SK-N-SH treated with all-trans-retinoic acid at 6 μM for 48 hours (cell line): ENCODE results near the gene HS1BP3.

Source experiments
- ATAC-seq: fragments of 200-7000 bp; cut with Tn5 transposase; 3 replicates; pipeline ENCODE4 v1.9.1; 2020; ENCODE audit warnings: mild to moderate bottlenecking, moderate library complexity
- ARNTL ChIP-seq: fragments of 450-650 bp; formaldehyde crosslinking; IDR thresholded peaks from 2 replicates; pipeline ENCODE4 v1.5.0; 2020; ENCODE audit warnings: low read depth, mild to moderate bottlenecking, moderate library complexity, borderline replicate concordance
- BACH2 ChIP-seq: fragments of 250-450 bp; sonication (Bioruptor Pico); IDR thresholded peaks from 2 replicates; pipeline ENCODE4 v1.9.0; 2021; ENCODE audit warnings: mild to moderate bottlenecking, borderline replicate concordance
- CSDC2 ChIP-seq: fragments of 250-450 bp; sonication (Bioruptor Pico); IDR thresholded peaks from 2 replicates; pipeline ENCODE4 v1.5.0; 2020; ENCODE audit warnings: mild to moderate bottlenecking, moderate library complexity
- ESRRG ChIP-seq: fragments of 250-450 bp; sonication (Bioruptor Pico); IDR thresholded peaks from 2 replicates; pipeline ENCODE4 v1.6.1; 2021; ENCODE audit warnings: mild to moderate bottlenecking
- GLIS3 ChIP-seq: fragments of 250-450 bp; sonication (Bioruptor Pico); IDR thresholded peaks from 2 replicates; pipeline ENCODE4 v1.5.0; 2020; ENCODE audit warnings: mild to moderate bottlenecking, moderate library complexity
- ISL1 ChIP-seq: fragments of 250-450 bp; sonication (Bioruptor Pico); IDR thresholded peaks from 2 replicates; pipeline ENCODE4 v2.1.2; 2022; ENCODE audit warnings: mild to moderate bottlenecking, moderate library complexity
- OSR1 ChIP-seq: fragments of 250-450 bp; sonication (Bioruptor Pico); IDR thresholded peaks from 2 replicates; pipeline ENCODE4 v1.8.0; 2022; ENCODE audit warnings: moderate library complexity, mild to moderate bottlenecking, inconsistent platforms
- PPARA ChIP-seq: fragments of 250-450 bp; sonication (Bioruptor Pico); IDR thresholded peaks from 2 replicates; pipeline ENCODE4 v1.5.0; 2020; ENCODE audit warnings: mild to moderate bottlenecking, borderline replicate concordance
- RARB ChIP-seq: fragments of 250-450 bp; sonication (Bioruptor Pico); IDR thresholded peaks from 2 replicates; pipeline ENCODE4 v1.8.0; 2021; ENCODE audit warnings: mild to moderate bottlenecking, moderate library complexity
- SNAI2 ChIP-seq: fragments of 250-450 bp; sonication (Bioruptor Pico); IDR thresholded peaks from 2 replicates; pipeline ENCODE4 v1.5.0; 2020; ENCODE audit warnings: mild to moderate bottlenecking, moderate library complexity
- TCF4 ChIP-seq: fragments of 250-450 bp; sonication (Bioruptor Pico); IDR thresholded peaks from 2 replicates; pipeline ENCODE4 v1.8.0; 2021; ENCODE audit warnings: mild to moderate bottlenecking, moderate library complexity, borderline replicate concordance
- TOX ChIP-seq: fragments of 250-450 bp; sonication (Bioruptor Pico); IDR thresholded peaks from 2 replicates; pipeline ENCODE4 v1.8.0; 2021; ENCODE audit warnings: mild to moderate bottlenecking, moderate library complexity, borderline replicate concordance
- ZC3H10 ChIP-seq: fragments of 250-450 bp; sonication (Bioruptor Pico); IDR thresholded peaks from 2 replicates; pipeline ENCODE4 v1.5.1; 2021; ENCODE audit warnings: mild to moderate bottlenecking, moderate library complexity
- ZFP30 ChIP-seq: fragments of 450-650 bp; formaldehyde crosslinking; IDR thresholded peaks from 2 replicates; pipeline ENCODE4 v1.5.0; 2022; ENCODE audit warnings: mild to moderate bottlenecking, moderate library complexity
- ZNF565 ChIP-seq: fragments of 450-650 bp; formaldehyde crosslinking; conservative IDR thresholded peaks from 2 replicates; pipeline ENCODE4 v1.5.0; 2020; ENCODE audit warnings: low read depth, mild to moderate bottlenecking, moderate library complexity
- ZNF70 ChIP-seq: fragments of 450-650 bp; formaldehyde crosslinking; IDR thresholded peaks from 2 replicates; pipeline ENCODE4 v1.5.0; 2020; ENCODE audit warnings: mild to moderate bottlenecking, moderate library complexity
- ZNF8 ChIP-seq: fragments of 450-650 bp; formaldehyde crosslinking; IDR thresholded peaks from 2 replicates; pipeline ENCODE4 v1.5.0; 2020; ENCODE audit warnings: mild to moderate bottlenecking, moderate library complexity
- TF ChIP-seq, protein P1 (sequence below): fragments of 250-450 bp; sonication (Bioruptor Pico); IDR thresholded peaks from 2 replicates; pipeline ENCODE4 v1.8.0; 2021; ENCODE audit warnings: low read depth, mild to moderate bottlenecking, moderate library complexity, borderline replicate concordance
- TF ChIP-seq, protein P2 (sequence below): fragments of 250-450 bp; sonication (Bioruptor Pico); IDR thresholded peaks from 2 replicates; pipeline ENCODE4 v1.5.0; 2020; ENCODE audit warnings: mild to moderate bottlenecking, moderate library complexity
- TF ChIP-seq, protein P3 (sequence below): fragments of 250-450 bp; sonication (Bioruptor Pico); IDR thresholded peaks from 2 replicates; pipeline ENCODE4 v1.5.1; 2020; ENCODE audit warnings: low read depth, mild to moderate bottlenecking, moderate library complexity
- TF ChIP-seq, protein P4 (sequence below): fragments of 250-450 bp; sonication (Bioruptor Pico); IDR thresholded peaks from 2 replicates; pipeline ENCODE4 v1.8.0; 2020; ENCODE audit warnings: mild to moderate bottlenecking, moderate library complexity, borderline replicate concordance

HS1BP3 gene

DNA sequence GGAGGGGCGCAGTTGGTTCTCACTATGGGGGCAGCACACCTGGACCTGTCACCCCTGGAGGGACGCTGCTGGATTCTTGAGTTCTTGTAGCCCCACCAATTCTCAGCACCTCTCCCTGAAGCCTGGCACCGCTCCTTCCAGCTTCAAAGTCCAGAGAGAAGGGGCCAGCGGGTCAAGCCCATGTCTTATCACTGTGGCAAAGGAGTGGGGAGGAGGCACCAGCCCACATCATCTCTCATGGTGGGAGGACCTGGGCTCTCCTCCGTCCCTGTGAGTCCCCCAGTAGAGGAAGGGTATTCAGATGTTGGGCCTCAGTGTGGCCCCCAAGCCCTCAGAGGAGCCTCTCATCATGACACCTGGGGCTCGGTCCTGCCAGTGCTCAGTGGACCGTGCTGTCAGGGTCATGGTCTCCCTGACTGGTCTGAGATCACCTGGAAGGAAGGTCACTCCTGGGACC lies 67.4 kb downstream of the HS1BP3 start (continued):
- TF ChIP-seq ARNTL (CRISPR knock-in tag) (no peak), BACH2 (no peak), ZC3H10 (no peak), TCF4 (CRISPR knock-in tag) (no peak)
- TF ChIP-seq, protein P1, sequence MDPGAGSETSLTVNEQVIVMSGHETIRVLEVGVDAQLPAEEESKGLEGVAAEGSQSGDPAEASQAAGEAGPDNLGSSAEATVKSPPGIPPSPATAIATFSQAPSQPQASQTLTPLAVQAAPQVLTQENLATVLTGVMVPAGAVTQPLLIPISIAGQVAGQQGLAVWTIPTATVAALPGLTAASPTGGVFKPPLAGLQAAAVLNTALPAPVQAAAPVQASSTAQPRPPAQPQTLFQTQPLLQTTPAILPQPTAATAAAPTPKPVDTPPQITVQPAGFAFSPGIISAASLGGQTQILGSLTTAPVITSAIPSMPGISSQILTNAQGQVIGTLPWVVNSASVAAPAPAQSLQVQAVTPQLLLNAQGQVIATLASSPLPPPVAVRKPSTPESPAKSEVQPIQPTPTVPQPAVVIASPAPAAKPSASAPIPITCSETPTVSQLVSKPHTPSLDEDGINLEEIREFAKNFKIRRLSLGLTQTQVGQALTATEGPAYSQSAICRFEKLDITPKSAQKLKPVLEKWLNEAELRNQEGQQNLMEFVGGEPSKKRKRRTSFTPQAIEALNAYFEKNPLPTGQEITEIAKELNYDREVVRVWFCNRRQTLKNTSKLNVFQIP (CRISPR knock-in tag), result no peak

DNA sequence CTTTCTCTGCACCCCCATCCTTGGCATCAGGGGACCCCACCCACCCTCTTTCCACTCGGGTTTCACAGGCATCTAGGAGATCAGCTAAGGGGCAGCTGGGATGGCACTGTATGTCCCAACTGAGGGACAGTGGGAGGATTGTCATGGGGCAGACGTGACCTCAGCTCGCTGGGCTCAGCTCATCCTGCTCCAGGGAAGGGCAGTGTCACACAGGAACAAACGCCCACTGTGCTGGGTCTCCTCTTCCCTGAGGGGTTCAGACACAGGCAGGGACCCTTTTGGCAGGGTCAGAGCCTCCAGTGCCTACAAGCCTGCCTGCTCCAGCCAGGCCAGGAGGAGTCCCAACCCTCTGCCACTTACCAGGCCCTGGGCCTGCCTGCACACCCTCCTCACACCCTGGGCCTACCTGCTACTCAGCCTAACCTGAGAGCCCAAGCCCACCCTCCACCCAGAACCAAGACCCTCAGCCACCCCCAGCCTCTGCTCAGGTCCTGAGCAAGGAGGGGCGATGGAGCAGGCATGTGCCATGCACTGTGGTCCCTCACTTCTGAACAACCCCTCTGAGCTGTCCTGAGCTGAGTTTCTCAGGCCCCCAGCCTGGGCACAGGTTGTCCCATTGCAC lies 68.2 kb downstream of the HS1BP3 start:
- TF ChIP-seq ZFP30 (CRISPR knock-in tag) (no peak), ISL1 (CRISPR knock-in tag) (no peak), ZNF70 (CRISPR knock-in tag) (no peak), GLIS3 (CRISPR knock-in tag) (no peak), TOX (CRISPR knock-in tag) (no peak), ESRRG (no peak), PPARA (CRISPR knock-in tag) (no peak), ZNF565 (CRISPR knock-in tag) (no peak)
- TF ChIP-seq, protein P2, sequence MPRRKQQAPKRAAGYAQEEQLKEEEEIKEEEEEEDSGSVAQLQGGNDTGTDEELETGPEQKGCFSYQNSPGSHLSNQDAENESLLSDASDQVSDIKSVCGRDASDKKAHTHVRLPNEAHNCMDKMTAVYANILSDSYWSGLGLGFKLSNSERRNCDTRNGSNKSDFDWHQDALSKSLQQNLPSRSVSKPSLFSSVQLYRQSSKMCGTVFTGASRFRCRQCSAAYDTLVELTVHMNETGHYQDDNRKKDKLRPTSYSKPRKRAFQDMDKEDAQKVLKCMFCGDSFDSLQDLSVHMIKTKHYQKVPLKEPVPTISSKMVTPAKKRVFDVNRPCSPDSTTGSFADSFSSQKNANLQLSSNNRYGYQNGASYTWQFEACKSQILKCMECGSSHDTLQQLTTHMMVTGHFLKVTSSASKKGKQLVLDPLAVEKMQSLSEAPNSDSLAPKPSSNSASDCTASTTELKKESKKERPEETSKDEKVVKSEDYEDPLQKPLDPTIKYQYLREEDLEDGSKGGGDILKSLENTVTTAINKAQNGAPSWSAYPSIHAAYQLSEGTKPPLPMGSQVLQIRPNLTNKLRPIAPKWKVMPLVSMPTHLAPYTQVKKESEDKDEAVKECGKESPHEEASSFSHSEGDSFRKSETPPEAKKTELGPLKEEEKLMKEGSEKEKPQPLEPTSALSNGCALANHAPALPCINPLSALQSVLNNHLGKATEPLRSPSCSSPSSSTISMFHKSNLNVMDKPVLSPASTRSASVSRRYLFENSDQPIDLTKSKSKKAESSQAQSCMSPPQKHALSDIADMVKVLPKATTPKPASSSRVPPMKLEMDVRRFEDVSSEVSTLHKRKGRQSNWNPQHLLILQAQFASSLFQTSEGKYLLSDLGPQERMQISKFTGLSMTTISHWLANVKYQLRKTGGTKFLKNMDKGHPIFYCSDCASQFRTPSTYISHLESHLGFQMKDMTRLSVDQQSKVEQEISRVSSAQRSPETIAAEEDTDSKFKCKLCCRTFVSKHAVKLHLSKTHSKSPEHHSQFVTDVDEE (CRISPR knock-in tag), result no peak
- TF ChIP-seq, protein P3, sequence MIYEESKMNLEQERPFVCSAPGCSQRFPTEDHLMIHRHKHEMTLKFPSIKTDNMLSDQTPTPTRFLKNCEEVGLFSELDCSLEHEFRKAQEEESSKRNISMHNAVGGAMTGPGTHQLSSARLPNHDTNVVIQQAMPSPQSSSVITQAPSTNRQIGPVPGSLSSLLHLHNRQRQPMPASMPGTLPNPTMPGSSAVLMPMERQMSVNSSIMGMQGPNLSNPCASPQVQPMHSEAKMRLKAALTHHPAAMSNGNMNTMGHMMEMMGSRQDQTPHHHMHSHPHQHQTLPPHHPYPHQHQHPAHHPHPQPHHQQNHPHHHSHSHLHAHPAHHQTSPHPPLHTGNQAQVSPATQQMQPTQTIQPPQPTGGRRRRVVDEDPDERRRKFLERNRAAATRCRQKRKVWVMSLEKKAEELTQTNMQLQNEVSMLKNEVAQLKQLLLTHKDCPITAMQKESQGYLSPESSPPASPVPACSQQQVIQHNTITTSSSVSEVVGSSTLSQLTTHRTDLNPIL (CRISPR knock-in tag), result no peak
- no peak for ATAC-seq

DNA sequence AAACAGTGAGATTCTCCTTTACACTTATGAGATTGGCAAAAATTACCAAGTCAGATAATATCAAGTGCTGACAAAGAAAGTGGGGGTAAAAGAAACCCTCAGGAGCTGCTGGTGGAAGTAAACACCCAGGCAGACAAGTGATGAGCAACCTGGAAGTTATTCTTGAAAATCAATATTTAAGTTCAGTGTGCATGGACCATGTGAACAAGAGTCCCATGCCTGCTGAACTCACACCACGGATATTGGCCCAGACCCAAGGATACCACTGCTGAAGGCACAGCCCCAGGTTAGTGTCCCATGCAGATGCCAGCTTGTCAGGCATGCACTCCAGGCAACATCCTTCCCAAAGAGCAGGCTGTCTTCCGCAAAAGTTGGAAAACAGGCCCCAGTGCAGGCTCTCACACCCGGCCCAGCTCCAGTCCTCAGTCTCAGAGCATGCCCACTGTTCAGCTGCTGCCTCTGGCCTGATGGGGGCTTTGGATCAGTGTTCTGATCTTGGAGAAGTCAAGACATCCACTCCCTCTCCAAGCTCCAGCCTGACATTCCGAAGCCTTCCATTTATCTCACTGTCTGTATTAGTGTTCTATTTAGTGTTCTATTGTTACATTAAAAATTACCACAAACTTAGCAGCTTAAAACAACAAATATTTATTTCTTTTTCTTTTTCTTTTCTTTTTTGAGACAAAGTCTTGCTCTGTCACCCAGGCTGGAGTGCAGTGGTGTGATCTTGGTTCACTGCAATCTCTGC lies 70.0 kb downstream of the HS1BP3 start:
- TF ChIP-seq, protein P4, sequence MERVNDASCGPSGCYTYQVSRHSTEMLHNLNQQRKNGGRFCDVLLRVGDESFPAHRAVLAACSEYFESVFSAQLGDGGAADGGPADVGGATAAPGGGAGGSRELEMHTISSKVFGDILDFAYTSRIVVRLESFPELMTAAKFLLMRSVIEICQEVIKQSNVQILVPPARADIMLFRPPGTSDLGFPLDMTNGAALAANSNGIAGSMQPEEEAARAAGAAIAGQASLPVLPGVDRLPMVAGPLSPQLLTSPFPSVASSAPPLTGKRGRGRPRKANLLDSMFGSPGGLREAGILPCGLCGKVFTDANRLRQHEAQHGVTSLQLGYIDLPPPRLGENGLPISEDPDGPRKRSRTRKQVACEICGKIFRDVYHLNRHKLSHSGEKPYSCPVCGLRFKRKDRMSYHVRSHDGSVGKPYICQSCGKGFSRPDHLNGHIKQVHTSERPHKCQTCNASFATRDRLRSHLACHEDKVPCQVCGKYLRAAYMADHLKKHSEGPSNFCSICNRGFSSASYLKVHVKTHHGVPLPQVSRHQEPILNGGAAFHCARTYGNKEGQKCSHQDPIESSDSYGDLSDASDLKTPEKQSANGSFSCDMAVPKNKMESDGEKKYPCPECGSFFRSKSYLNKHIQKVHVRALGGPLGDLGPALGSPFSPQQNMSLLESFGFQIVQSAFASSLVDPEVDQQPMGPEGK (CRISPR knock-in tag), result no peak
- TF ChIP-seq BACH2, result no peak
- no peak for ATAC-seq

DNA sequence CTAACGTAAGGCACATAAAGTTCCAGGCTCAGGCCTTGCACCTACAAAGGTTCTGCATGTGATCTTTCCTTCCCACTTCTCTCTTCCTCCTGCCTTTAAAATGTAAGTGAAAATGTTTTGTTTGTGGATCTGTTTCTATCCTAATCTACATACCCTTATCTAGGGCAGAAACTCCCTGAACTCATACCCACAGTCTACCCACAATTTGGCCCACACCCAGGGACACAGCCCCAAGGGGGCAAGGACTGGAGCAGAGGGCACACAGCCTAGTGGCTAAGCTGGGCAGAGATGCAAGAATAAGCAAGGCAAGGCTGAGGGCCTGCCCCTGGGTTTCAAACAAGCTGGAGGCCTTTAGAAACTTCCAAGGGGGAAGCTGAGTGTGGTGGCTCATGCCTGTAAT lies 71.0 kb downstream of the HS1BP3 start:
- no peak for ATAC-seq
- TF ChIP-seq ARNTL (CRISPR knock-in tag) (no peak), ZNF70 (CRISPR knock-in tag) (no peak), TOX (CRISPR knock-in tag) (no peak), BACH2 (no peak), OSR1 (CRISPR knock-in tag) (no peak), GLIS3 (CRISPR knock-in tag) (no peak), TCF4 (CRISPR knock-in tag) (no peak), SNAI2 (CRISPR knock-in tag) (no peak), PPARA (CRISPR knock-in tag) (no peak), ZNF8 (CRISPR knock-in tag) (no peak), ZC3H10 (no peak), ISL1 (CRISPR knock-in tag) (no peak), ESRRG (no peak), CSDC2 (CRISPR knock-in tag) (no peak), RARB (no peak), ZNF565 (CRISPR knock-in tag) (no peak), ZFP30 (CRISPR knock-in tag) (no peak)
- TF ChIP-seq, protein P3 (CRISPR knock-in tag), result no peak
- TF ChIP-seq, protein P4 (CRISPR knock-in tag), result no peak
